GM18517 (cell line): ENCODE results near the gene CPSF7.
"Not testable (repeated sequence)": the region's sequence is repeated elsewhere in the genome, so short reads cannot be mapped to it uniquely, and the experiment has no call there.

Source experiments
- ATAC-seq: cut with Tn5 transposase; IDR thresholded peaks from one replicate; pipeline ENCODE4 v1.9.1; 2021; ENCODE audit warnings: mild to moderate bottlenecking, moderate library complexity; ENCODE audit not compliant: unreplicated experiment

CPSF7 gene, protein sequence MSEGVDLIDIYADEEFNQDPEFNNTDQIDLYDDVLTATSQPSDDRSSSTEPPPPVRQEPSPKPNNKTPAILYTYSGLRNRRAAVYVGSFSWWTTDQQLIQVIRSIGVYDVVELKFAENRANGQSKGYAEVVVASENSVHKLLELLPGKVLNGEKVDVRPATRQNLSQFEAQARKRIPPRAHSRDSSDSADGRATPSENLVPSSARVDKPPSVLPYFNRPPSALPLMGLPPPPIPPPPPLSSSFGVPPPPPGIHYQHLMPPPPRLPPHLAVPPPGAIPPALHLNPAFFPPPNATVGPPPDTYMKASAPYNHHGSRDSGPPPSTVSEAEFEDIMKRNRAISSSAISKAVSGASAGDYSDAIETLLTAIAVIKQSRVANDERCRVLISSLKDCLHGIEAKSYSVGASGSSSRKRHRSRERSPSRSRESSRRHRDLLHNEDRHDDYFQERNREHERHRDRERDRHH

DNA sequence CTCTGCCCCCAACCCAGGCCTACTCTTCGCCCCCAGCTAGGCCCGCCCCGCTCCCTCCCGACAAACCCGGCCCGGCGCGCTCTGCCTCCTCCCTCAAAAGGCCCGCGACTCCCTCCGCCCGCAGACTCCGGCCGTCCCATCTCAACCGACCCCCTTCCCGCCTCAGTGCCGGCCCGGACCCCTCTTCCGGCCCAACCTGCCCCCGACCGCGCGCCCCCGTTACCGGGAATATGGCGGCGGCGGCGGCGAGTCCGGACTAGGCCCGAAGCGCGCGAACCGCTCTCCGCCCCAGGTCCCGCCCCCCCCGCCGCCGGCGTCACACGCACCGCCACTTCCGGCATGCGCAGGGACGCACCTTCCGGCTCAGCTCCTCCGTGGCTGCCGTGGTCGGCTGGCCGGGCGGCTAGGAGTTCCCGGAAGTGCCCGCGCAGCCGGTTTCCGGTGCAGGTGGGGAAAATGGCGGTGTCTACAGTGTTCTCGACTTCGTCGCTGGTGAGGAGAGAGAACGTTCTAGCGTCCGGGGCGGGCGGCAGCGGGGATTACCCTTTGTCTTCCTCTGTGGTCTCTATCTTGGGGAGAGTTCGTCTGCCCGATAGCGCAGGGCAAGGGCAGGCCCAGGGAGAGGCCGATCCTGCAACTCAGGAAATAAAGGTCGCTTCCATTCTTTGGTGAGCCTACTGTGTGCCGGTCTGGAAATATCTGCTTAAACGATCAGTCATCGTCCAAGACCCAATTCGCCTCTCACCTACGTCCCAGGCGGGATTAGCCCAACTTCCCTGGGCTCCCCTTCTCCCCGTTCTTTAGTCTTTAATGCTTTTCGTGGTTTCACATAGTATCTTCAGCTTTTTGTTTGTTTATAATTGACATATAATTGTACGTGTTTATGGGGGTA lies at the start of gene CPSF7, which contains the start of gene SDHAF2:
TSS of gene CPSF7 (minus strand) at position 285 of the 892 bp plus-strand sequence. CDS start 740 bp downstream, outside the sequence.
TSS of gene SDHAF2 (plus strand) at position 434 of the 892 bp plus-strand sequence. CDS start at position 457, 23 bp downstream.
- ATAC-seq, result peak; percentile 88

DNA sequence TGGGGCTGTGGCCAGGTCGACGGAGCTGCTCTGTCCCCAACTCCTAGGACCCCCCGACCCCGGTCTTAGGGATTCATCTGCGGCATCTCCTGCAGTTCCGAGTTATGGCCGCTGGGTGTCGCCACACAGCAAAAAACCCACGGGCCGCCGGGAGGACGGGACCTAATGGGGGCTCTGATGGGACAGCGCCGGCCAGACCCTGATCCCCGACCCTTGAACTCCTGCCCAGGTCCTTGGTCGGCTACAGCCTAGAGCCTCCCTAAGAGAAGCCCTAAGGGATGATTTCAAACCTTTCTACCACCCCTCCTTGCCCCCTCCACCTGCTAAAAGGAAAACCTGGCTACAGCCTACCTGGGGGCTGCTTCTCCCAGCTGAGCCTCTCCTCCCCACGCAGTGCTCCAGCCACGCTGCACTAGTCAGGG lies 48.0 kb upstream of the CPSF7 start:
- ATAC-seq, result no peak

GRCh38 chr11:61477126-61477525 lies 47.4 kb upstream of the CPSF7 start:
- ATAC-seq, result no peak

DNA sequence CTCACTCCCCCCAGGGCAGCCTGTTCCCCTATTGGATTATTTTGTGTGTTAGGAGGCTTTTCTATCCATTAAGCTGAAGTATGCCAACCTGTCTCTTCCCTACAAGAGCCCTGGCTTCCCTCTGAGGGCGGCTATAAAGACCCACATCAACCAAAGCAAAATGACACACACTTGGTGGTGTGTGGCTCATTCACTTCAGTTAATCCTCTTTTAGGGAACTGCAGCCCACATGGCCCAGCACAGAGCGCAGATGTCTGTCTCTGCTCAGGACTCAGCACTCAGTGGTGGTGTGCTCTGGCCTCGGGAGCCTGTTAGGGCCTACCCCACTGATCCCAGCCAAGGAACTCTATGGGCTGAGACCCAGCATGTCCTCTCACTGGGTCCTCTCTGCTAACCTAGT lies 46.6 kb upstream of the CPSF7 start:
- ATAC-seq, result no peak

DNA sequence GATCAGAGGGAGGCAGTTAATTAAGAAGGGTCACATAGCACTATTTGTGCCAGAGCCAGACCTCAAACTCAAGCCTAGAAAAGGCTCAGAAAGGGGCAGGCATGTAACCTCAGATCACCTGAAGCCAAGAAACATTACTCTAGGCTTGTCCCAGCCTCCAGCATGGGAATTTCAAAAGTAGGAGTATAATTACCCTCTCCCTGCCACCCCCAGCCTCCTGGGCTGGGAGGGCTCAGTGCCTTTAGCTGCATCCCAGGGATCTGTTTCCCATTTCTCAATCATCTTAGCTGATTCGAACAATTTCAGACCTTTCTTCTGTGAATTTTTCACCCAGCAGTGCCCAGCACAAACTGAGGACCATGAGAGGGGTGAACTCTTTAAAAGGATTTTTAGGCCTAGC lies 45.7 kb upstream of the CPSF7 start:
- ATAC-seq, result no peak

GRCh38 chr11:61474013-61474643 lies 44.4 kb upstream of the CPSF7 start:
- no peak for ATAC-seq

- ATAC-seq, result no peak
These were observed 43.7 kb upstream of the CPSF7 start for GRCh38 chr11:61473370-61474012.

DNA sequence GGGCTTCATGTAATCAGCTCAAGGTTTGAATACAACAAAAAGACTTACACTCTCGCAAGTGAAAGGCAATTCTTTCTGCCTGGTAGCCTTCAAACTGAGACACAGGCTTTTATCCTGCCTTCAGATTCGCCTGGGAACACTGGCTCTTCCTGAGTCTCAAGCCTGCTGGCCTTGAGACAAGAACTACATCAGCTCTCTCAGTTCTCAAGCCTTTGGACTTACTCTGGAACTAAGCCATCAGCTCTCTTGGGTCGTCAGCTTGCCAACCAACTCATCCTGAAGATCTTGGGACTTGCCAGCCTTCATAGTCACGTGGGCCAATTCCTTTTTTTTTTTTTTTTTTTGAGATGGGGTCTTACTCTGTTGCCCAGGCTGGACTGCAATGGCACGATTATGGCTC lies 43.1 kb upstream of the CPSF7 start:
- no peak for ATAC-seq

GRCh38 chr11:61472282-61472681 lies 42.5 kb upstream of the CPSF7 start:
- ATAC-seq, result no peak

DNA sequence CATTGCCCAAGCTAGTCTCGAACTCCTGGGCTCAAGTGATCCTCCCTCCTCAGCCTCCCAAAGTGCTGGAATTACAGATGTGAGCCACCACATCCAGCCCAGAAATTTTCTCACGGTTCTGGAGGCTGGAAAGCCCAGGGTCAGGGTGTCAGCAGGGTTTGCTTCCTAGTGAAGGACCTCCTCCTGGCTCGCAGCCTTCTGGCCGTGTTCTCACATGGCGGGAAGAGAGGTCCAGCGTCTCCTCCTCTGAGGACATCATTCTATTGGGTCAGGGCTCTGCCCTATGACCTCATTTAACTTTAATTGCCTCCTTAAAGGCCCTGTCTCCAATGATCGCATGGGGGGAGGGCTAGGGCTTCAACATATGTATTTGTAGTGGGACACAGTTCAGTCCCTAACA lies 38.2 kb upstream of the CPSF7 start:
- no peak for ATAC-seq

DNA sequence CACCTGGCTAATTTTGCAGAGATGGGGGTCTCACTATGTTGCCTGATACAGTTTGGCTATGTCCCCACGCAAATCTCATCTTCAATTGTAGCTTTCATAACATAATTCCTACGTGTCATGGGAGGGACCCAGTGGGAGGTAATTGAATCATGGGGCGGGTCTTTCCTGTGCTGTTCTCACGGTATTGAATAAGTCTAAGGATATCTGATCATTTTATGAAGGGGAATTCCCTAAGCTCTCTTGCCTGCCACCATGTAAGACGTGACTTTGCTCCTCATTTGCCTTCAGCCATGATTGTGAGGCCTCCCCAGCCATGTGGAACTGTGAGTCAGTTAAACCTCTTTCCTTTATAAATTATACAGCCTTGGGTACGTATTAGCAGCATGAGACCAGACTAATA lies 37.8 kb upstream of the CPSF7 start:
- ATAC-seq, result not testable (repeated sequence)

- ATAC-seq, result no peak
These were observed 31.2 kb upstream of the CPSF7 start for GRCh38 chr11:61460986-61461385.

DNA sequence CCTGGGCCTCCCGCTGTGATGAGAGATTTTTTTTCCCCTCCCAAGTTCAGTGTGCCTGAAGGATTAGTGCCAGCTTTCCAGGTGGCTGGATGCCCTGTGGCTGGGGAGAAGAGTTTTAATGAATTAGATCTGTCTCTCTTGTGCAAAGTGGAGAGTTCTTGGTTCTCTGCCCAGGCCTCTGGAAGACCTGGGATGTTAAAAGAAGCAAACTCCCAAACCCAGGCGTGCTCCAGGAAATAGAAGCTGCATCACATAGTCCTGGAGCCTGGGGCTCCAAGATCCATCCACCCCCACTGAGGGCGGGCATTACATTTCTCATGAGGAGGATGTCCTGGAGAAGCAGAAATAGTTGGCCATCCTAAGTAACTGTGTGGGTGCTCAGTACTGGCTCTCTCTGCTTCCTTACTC lies 30.7 kb upstream of the CPSF7 start:
- ATAC-seq, result no peak

DNA sequence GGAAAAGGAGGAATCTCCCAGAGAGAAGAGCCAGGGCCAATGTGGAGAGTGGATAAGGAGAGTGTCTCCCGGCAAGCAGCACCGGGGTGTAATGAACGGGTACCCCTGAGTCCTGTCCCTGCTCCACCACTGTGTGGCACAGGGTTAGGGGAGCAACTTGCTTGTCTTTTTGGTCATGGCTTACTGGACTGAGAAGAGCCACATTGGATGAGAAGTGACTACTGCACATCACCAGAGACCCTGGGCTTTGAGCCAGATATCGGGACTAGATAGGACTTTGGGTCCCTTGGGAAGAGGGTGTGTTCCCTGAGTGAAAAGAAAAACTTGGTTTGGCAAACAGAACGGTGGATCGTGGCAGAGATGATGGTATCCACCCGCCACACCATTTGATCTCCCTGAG lies 24.7 kb upstream of the CPSF7 start:
- no peak for ATAC-seq

DNA sequence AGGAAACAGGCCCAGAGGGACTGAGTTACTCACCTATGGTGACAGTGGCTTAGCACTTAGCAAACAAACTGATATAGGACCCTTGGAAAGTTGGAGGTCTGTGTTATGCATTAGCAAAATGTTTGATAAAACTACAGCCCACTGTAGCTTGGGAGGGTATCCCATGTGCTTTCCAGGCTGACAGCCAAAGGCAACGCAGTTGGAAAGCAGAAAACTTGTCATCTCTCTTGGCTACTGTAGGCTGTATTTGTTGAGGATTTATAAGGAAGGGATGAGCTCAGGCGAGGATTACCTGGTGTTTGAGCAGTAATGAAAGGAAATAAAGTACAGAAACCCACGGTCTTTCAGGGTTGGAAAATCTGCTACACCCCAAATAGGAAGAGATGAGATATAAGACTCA lies 23.9 kb upstream of the CPSF7 start:
- ATAC-seq, result no peak

GRCh38 chr11:61452825-61453224 lies 23.1 kb upstream of the CPSF7 start:
- ATAC-seq, result no peak

GRCh38 chr11:61448552-61448927 lies 18.8 kb upstream of the CPSF7 start:
- ATAC-seq, result no peak

DNA sequence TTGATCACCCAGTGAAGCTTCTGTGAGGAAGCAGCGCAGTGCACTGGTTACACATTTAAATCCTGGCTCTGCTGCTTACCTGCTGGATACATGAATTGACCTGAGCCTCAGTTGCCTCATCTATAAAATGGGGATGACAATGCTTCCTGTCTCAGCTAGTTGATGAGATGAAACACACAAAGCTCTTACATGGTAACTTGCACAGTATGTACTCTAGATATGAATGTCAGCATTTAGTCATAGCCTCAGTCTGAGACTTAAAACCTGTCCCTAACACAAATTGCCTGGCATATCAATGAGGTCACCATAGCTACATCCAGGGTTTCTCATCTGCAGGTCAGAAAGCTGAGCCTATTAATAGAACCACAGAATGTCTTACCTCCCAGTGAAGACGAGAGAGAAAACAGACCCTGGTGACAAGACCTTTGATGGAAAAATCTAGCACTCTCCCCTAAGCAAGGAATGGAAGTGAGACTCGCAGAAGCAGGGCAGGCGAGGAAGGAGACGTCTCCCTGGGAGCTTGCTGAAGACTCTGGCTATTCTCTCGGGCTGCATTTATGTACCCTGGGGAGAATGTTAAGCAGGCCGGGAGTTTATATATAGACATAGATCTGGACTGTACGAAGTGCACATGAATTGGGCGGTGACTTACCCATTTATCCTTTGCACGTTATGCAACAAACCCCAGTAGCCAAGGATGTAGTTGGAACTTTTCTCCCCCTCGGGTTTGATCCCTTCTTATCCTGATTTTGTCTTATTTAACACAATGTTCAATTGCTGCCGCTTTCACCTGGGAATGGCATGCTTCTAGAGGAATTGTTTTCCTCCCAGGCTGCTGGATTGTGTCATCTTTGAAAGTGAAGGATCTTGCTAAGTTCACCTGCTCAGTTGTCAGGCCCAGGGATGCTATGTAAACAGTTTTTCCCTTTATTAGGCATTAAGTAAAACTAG lies 18.1 kb upstream of the CPSF7 start:
- no peak for ATAC-seq

DNA sequence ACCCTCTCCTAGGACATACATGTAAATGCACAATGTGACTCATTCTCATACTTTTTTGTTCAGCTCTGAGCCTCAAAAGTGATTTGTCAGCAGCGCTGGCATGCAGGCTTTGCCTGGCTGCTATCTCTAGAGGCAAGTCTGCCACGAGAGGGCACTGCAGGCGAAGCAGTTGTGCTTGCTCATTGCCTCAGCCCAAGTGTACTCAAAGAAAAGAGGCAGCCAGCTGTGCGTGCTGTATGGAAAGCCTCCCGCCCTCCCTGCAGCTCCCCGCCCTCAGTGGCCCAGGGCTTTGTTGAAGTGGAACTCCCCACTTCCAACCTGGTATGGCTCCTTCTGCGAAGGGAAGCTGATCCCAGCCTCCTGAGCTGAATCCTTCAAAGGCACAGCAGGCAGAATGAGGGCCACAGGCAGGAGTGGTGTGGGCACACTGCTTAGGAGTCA lies 16.5 kb upstream of the CPSF7 start:
- peak; percentile 72 for ATAC-seq

GRCh38 chr11:61445516-61445915 lies 15.7 kb upstream of the CPSF7 start:
- ATAC-seq, result no peak
